Activated naive CD8-positive, alpha-beta T cell (primary cell): ENCODE data around the gene DNAJC7.
"Not testable (repeated sequence)": the region's sequence is repeated elsewhere in the genome, so short reads cannot be mapped to it uniquely, and the experiment has no call there.

ENCODE experiments used
- H3K27ac Mint-ChIP-seq: one replicate; pipeline ENCODE4 v1.8.0; 2021; ENCODE audit warnings: mixed read lengths
- H3K27me3 Mint-ChIP-seq: one replicate; pipeline ENCODE4 v1.8.0; 2021; ENCODE audit warnings: mixed read lengths
- H3K36me3 Mint-ChIP-seq: one replicate; pipeline ENCODE4 v1.8.0; 2021; ENCODE audit warnings: mixed read lengths
- H3K4me1 Mint-ChIP-seq: one replicate; pipeline ENCODE4 v1.8.0; 2021; ENCODE audit warnings: low read depth, mixed read lengths
- H3K4me3 Mint-ChIP-seq: one replicate; pipeline ENCODE4 v1.8.0; 2021; ENCODE audit warnings: mild to moderate bottlenecking, mixed read lengths
- H3K9me3 Mint-ChIP-seq: one replicate; pipeline ENCODE4 v1.8.0; 2021; ENCODE audit warnings: low read depth, mixed read lengths

Gene DNAJC7

GRCh38 chr17:41942626-41943373, 74.4 kb downstream of the DNAJC7 start:
- Mint-ChIP-seq H3K4me3 (no peak overlapping the region), H3K4me1 (no peaks in the 10 kb centered on the region), H3K27ac (no peak overlapping the region), H3K27me3 (no peaks in the 10 kb centered on the region), H3K36me3 (no peaks in the 10 kb centered on the region), H3K9me3 (no peaks in the 10 kb centered on the region)

- H3K36me3 Mint-ChIP-seq = no peaks in the 10 kb centered on the region
These were observed 76.1 kb downstream of the DNAJC7 start for GRCh38 chr17:41941168-41941567.

GRCh38 chr17:41939693-41940090, 77.5 kb downstream of the DNAJC7 start:
- Mint-ChIP-seq H3K27ac (no peak overlapping the region), H3K36me3 (no peaks in the 10 kb centered on the region), H3K4me3 (no peak overlapping the region), H3K9me3 (no peaks in the 10 kb centered on the region), H3K27me3 (no peaks in the 10 kb centered on the region), H3K4me1 (no peaks in the 10 kb centered on the region)

More at GRCh38 chr17:41941168-41941567, 76.1 kb downstream of the DNAJC7 start:
- Mint-ChIP-seq H3K27me3 (no peaks in the 10 kb centered on the region), H3K27ac (no peak overlapping the region), H3K4me1 (no peaks in the 10 kb centered on the region), H3K4me3 (no peak overlapping the region), H3K9me3 (no peaks in the 10 kb centered on the region)

GRCh38 chr17:41939044-41939692, 78.1 kb downstream of the DNAJC7 start:
- Mint-ChIP-seq H3K27me3 (no peaks in the 10 kb centered on the region), H3K4me1 (no peaks in the 10 kb centered on the region), H3K4me3 (no peak overlapping the region), H3K27ac (no peak overlapping the region), H3K36me3 (no peaks in the 10 kb centered on the region), H3K9me3 (no peaks in the 10 kb centered on the region)

GRCh38 chr17:41937970-41938954, 79.0 kb downstream of the DNAJC7 start:
- Mint-ChIP-seq H3K9me3 (no peaks in the 10 kb centered on the region), H3K4me3 (no peak overlapping the region), H3K27ac (no peak overlapping the region), H3K36me3 (no peaks in the 10 kb centered on the region), H3K27me3 (no peaks in the 10 kb centered on the region), H3K4me1 (no peaks in the 10 kb centered on the region)

- Mint-ChIP-seq H3K27me3 (no peaks in the 10 kb centered on the region), H3K9me3 (no peaks in the 10 kb centered on the region), H3K4me3 (no peak overlapping the region), H3K4me1 (peaks cover 5% of the 10 kb centered on the region), H3K27ac (no peak overlapping the region), H3K36me3 (no peaks in the 10 kb centered on the region)
These were observed 81.6 kb downstream of the DNAJC7 start for GRCh38 chr17:41935641-41936040.

GRCh38 chr17:41932816-41933389, 84.3 kb downstream of the DNAJC7 start:
- H3K36me3 Mint-ChIP-seq = no peaks in the 10 kb centered on the region
- no peaks in the 10 kb centered on the region for H3K27me3 Mint-ChIP-seq
- no peak overlapping the region for H3K4me3 Mint-ChIP-seq
- peaks cover 23% of the 10 kb centered on the region for H3K4me1 Mint-ChIP-seq
- peak overlapping the region; percentile 50 for H3K27ac Mint-ChIP-seq
- no peaks in the 10 kb centered on the region for H3K9me3 Mint-ChIP-seq

- not testable (repeated sequence) for H3K36me3 Mint-ChIP-seq, H3K4me3 Mint-ChIP-seq, H3K9me3 Mint-ChIP-seq, H3K27me3 Mint-ChIP-seq, H3K27ac Mint-ChIP-seq
- H3K4me1 Mint-ChIP-seq = peaks cover 23% of the 10 kb centered on the region
These were observed 85.5 kb downstream of the DNAJC7 start for GRCh38 chr17:41931715-41932114.

- not testable (repeated sequence) for H3K36me3 Mint-ChIP-seq, H3K27me3 Mint-ChIP-seq, H3K9me3 Mint-ChIP-seq
- H3K27ac Mint-ChIP-seq = peak overlapping the region; percentile 99
- peaks cover 23% of the 10 kb centered on the region for H3K4me1 Mint-ChIP-seq
- peak overlapping the region; percentile 99 for H3K4me3 Mint-ChIP-seq
These were observed 86.4 kb downstream of the DNAJC7 start for GRCh38 chr17:41930833-41931156.

GRCh38 chr17:41930009-41930832, 87.0 kb downstream of the DNAJC7 start, which contains the start of gene ODAD4:
TSS of gene ODAD4 (plus strand) at chr17:41930617. CDS start at chr17:41930724, 107 bp downstream.
- H3K27me3 Mint-ChIP-seq = no peaks in the 10 kb centered on the region
- H3K9me3 Mint-ChIP-seq = no peaks in the 10 kb centered on the region

GRCh38 chr17:41928693-41929251, 88.5 kb downstream of the DNAJC7 start:
- peaks cover 2% of the 10 kb centered on the region for H3K36me3 Mint-ChIP-seq
- no peaks in the 10 kb centered on the region for H3K27me3 Mint-ChIP-seq
- peaks cover 23% of the 10 kb centered on the region for H3K4me1 Mint-ChIP-seq
- peak overlapping the region; percentile 99 for H3K4me3 Mint-ChIP-seq
- H3K27ac Mint-ChIP-seq = peak overlapping the region; percentile 36
- no peaks in the 10 kb centered on the region for H3K9me3 Mint-ChIP-seq

More at GRCh38 chr17:41930009-41930832, 87.0 kb downstream of the DNAJC7 start, which contains the start of gene ODAD4:
- H3K36me3 Mint-ChIP-seq = peaks cover 2% of the 10 kb centered on the region
- peaks cover 23% of the 10 kb centered on the region for H3K4me1 Mint-ChIP-seq
- H3K27ac Mint-ChIP-seq = peak within 1 kb of the TSS; percentile 99
- H3K4me3 Mint-ChIP-seq = peak within 1 kb of the TSS; percentile 99
